Activated CD8-positive, alpha-beta memory T cell treated with anti-CD3 and anti-CD28 coated beads for 36 hours (primary cell): ENCODE data around the gene ADAM8. TPM values are rescaled to one million over a fixed set of nuclear protein-coding genes. Genes with fewer than 3 reads are reported as not detected.

ENCODE experiments used
- CTCF ChIA-PET: fragments of 350-600 bp; sonication (Branson Sonifier 250); formaldehyde crosslinking; loops from one replicate; lab custom pipeline; 2021; ENCODE audit warnings: antibody characterized with exemption; lab: Charles Lee
- POLR2A ChIA-PET: fragments of 350-600 bp; sonication (Branson Sonifier 250); formaldehyde crosslinking; loops from one replicate; lab custom pipeline; 2021; ENCODE audit warnings: antibody characterized with exemption; lab: Charles Lee
- total RNA-seq, 2 experiments: library from RNA; stranded (reverse); gene quantifications; one replicate each; pipeline ENCODE4 v1.2.3, GENCODE V29; 2021

ADAM8 gene
- total RNA-seq, 2 experiments from 2014 or later, result 68.5 to 70.1 TPM

DNA sequence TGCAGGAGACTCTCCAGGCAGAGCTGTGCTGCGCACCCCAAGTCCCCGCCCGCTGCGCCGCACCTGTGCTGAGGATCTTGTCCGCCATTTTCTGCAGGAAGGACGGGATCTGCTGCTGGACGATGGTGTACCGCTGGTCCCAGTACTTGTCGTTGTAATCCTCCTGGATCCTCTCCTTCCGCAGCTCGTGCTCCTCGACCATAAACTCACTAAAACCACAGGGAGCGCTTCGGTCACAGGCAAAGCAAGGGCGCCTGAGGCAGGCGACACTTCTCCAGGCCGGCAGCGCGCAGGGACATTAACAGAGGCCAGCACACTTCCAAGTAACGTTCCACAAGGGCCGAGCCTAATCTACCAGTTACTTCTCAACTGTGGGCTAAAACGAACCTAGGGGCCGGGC is 13.1 kb upstream of the ADAM8 start:
- ChIA-PET POLR2A (no interaction called here), CTCF (no interaction called here)

- POLR2A ChIA-PET, result no interaction called here
- CTCF ChIA-PET, result interaction anchor here (1.5 kb wide), 1 partner anchor 10 kb away, joined by 4 read pairs; no protein-coding TSS in a partner anchor
Measured at GRCh38 chr10:133287832-133288500, 11.3 kb upstream of the ADAM8 start.

GRCh38 chr10:133286366-133286765 is 9.7 kb upstream of the ADAM8 start:
- ChIA-PET POLR2A (no interaction called here), CTCF (no interaction called here)

DNA sequence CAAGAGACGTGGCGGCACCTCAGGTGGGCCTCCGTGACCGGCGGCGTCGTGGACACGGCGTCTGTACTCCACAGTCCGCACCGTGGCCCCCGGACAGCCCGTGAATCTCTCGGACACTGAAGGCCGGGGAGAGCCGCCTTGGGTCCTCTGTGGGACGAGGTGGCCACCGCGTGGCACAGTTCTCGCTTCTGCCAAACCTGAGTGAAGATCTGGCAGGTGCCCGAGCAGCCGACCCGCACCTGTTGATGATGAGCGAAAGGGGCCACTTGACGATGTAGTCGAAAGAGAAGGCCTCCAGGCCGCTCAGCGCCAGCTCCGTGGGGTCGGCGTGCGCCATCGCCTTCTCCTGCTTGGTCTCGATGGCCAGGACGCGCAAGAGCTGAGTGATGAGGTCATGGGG is 8.5 kb upstream of the ADAM8 start:
- ChIA-PET POLR2A (no interaction called here), CTCF (interaction anchor here (1.1 kb wide), 1 partner anchor 10 kb away, joined by 3 read pairs; no protein-coding TSS in a partner anchor)

GRCh38 chr10:133283931-133284330 is 7.3 kb upstream of the ADAM8 start:
- CTCF ChIA-PET, result no interaction called here
- POLR2A ChIA-PET, result no interaction called here

- CTCF ChIA-PET, result no interaction called here
- POLR2A ChIA-PET, result no interaction called here
Measured at GRCh38 chr10:133282846-133283390, 6.2 kb upstream of the ADAM8 start.

- POLR2A ChIA-PET, result no interaction called here
- CTCF ChIA-PET, result interaction anchor here (1.0 kb wide), 1 partner anchor 22 kb away, joined by 3 read pairs; no protein-coding TSS in a partner anchor
Measured at GRCh38 chr10:133281628-133282372, 5.1 kb upstream of the ADAM8 start.

GRCh38 chr10:133281084-133281483 is 4.4 kb upstream of the ADAM8 start:
- CTCF ChIA-PET, result interaction anchor here (0.6 to 1.0 kb wide), 3 partner anchors 13 to 53 kb away, joined by 3 to 4 read pairs (median 3); no protein-coding TSS in a partner anchor
- POLR2A ChIA-PET, result no interaction called here

DNA sequence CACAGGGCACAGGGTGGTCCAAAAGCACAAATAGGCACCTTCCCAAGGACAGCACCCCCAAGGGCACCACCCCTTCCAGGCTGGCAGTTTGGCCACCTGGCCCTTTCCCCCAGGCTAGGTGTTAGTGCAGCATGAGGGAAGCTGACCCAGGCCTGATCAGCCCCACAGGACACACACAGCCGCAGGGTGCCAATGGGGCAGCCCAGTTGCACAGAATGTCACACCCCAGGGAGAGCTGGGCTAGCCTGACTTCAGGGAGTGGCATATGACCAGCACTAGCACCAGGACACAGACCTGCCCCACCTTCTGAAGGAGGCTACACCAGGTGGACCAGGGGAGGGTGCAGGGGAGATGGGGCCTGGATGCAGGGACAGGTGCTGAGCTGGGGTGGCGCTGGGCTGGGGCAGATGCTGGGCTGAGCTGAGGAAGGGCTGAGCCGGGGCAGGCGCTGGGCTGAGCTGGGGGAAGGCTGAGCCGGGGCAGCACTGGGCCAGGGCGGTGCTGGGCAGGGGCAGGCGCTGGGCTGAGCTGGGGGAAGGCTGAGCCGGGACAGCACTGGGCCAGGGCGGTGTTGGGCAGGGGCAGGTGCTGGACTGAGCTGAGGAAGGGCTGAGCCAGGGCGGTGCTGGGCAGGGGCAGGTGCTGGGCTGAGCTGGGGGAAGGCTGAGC is 3.9 kb upstream of the ADAM8 start:
- CTCF ChIA-PET, result interaction anchor here (0.6 to 1.5 kb wide), 3 partner anchors 13 to 53 kb away, joined by 3 to 4 read pairs (median 4); no protein-coding TSS in a partner anchor
- POLR2A ChIA-PET, result no interaction called here

DNA sequence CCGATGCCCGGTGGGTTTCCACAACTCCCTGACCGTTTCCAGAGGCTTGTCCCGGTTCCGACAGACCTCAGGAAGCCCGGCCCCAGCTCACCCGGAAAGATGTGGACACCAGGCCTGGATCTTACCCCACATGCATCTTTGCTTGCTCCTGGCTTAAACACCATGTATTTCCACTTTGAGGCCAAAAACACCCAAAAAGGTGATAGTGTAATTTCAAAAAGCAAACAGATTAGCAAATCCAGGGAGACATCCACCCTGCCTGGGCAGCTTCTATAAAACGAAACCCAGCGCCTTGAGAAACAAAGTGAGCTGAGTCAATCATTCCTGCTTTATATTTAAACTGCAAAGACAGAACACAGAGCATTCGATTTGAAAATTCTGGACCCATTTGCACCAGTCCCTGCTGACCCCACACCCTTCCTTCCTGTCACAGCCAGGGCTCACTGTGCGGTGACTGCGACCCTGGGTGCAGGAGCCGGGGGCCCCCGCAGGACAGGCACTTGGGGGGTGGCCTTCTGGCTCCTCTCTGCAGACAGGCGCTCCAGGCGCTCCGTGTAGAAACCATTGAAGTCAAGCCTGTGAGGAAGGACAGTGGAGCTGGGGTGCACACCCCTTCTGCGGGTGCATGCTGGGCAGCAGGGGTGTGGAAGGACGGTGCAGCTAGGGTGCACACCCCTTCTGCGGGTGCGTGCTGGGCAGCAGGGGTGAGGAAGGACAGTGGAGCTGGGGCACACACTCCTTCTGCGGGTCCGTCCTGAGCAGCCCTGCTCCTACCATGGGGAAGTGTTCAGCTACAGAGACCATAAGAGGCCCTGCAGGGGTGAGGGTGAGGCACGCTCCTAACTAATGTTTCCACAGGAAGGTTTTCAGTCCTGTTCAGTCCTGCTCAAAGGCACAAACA is 2.9 kb upstream of the ADAM8 start:
- POLR2A ChIA-PET, result interaction anchor here (0.8 to 7.8 kb wide), 2 partner anchors 15 to 19 kb away, joined by 4 to 111 read pairs; no protein-coding TSS in a partner anchor
- CTCF ChIA-PET, result interaction anchor here (1.5 kb wide), 2 partner anchors 21 to 22 kb away, joined by 4 to 5 read pairs; no protein-coding TSS in a partner anchor

GRCh38 chr10:133278577-133279265 is 2.1 kb upstream of the ADAM8 start:
- POLR2A ChIA-PET, result interaction anchor here (0.8 to 7.8 kb wide), 2 partner anchors 18 to 29 kb away, joined by 7 to 111 read pairs; no protein-coding TSS in a partner anchor
- CTCF ChIA-PET, result interaction anchor here (0.6 to 1.5 kb wide), 7 partner anchors 9 to 1054 kb away, joined by 3 to 5 read pairs (median 4); no protein-coding TSS in a partner anchor

GRCh38 chr10:133277993-133278576 is 1.4 kb upstream of the ADAM8 start:
- POLR2A ChIA-PET, result interaction anchor here (0.8 to 7.8 kb wide), 2 partner anchors 17 to 29 kb away, joined by 7 to 111 read pairs; no protein-coding TSS in a partner anchor
- CTCF ChIA-PET, result interaction anchor here (0.6 to 1.5 kb wide), 7 partner anchors 10 to 1053 kb away, joined by 3 to 5 read pairs (median 4); no protein-coding TSS in a partner anchor

GRCh38 chr10:133277277-133277992 is 767 bp upstream of the ADAM8 start:
- CTCF ChIA-PET, result interaction anchor here (1.1 to 3.0 kb wide), 6 partner anchors 10 to 134 kb away, joined by 4 to 11 read pairs (median 4); no protein-coding TSS in a partner anchor

GRCh38 chr10:133276100-133276434 is 601 bp downstream of the ADAM8 start:
- CTCF ChIA-PET, result interaction anchor here (0.6 to 3.0 kb wide), 8 partner anchors 9 to 115 kb away, joined by 3 to 25 read pairs (median 4); no protein-coding TSS in a partner anchor
- POLR2A ChIA-PET, result interaction anchor here (7.8 kb wide), 1 partner anchor 15 kb away, joined by 111 read pairs; no protein-coding TSS in a partner anchor

More at GRCh38 chr10:133277277-133277992, 767 bp upstream of the ADAM8 start:
- POLR2A ChIA-PET, result interaction anchor here (0.8 to 7.8 kb wide), 2 partner anchors 16 to 30 kb away, joined by 7 to 111 read pairs; no protein-coding TSS in a partner anchor

- ChIA-PET POLR2A (interaction anchor here (0.8 to 7.8 kb wide), 2 partner anchors 15 to 30 kb away, joined by 3 to 111 read pairs; no protein-coding TSS in a partner anchor), CTCF (interaction anchor here (0.6 to 3.0 kb wide), 11 partner anchors 9 to 132 kb away, joined by 3 to 25 read pairs (median 4); no protein-coding TSS in a partner anchor)
Measured at GRCh38 chr10:133275684-133276092, 980 bp downstream of the ADAM8 start.
